LNCaP clone FGC (cell line): Measurements from ENCODE around the gene CRYBA4.

Source experiments
- DNase-seq: peaks from one replicate; pipeline ENCODE4 v3.0.0-alpha.2; 2011; ENCODE audit warnings: low read depth
- H3K4me3 ChIP-seq: 2 replicates; pipeline ENCODE4 v1.5.1; 2011; ENCODE audit warnings: mild to moderate bottlenecking, low read depth, low read length, control low read depth
- CTCF ChIP-seq: IDR thresholded peaks from 2 replicates; pipeline ENCODE4 v1.5.1; 2012; ENCODE audit warnings: mild to moderate bottlenecking; ENCODE audit not compliant: control insufficient read depth, insufficient read depth; ENCODE audit errors: extremely low read depth

Gene CRYBA4

GRCh38 chr22:26580240-26580962 is 41.4 kb upstream of the CRYBA4 start:
- H3K4me3 ChIP-seq, result no peak overlapping the region
- no peak for TF ChIP-seq CTCF
- no peak for DNase-seq

GRCh38 chr22:26581026-26581425 is 40.7 kb upstream of the CRYBA4 start:
- no peak for TF ChIP-seq CTCF
- no peak for DNase-seq
- H3K4me3 ChIP-seq, result no peak overlapping the region

- no peak for DNase-seq
- no peak for TF ChIP-seq CTCF
- H3K4me3 ChIP-seq, result no peak overlapping the region
Measured at GRCh38 chr22:26581633-26582168, 40.1 kb upstream of the CRYBA4 start.

- no peak overlapping the region for H3K4me3 ChIP-seq
- no peak for TF ChIP-seq CTCF
- no peak for DNase-seq
Measured at GRCh38 chr22:26584010-26584409, 37.8 kb upstream of the CRYBA4 start.

- DNase-seq, result no peak
- no peak overlapping the region for H3K4me3 ChIP-seq
- no peak for TF ChIP-seq CTCF
Measured at GRCh38 chr22:26585104-26585790, 36.5 kb upstream of the CRYBA4 start.

GRCh38 chr22:26586556-26587325 is 35.0 kb upstream of the CRYBA4 start:
- DNase-seq, result no peak
- TF ChIP-seq CTCF, result no peak
- H3K4me3 ChIP-seq, result no peak overlapping the region
